NCI-H2107 treated with DMSO at 0.1 percent for 48 hours (cell line): ENCODE measurements around the gene FADD.
"Not testable (repeated sequence)": the region's sequence is repeated elsewhere in the genome, so short reads cannot be mapped to it uniquely, and the experiment has no call there.

Source experiments
- DNase-seq: peaks from one replicate; lab custom pipeline; 2025; ENCODE audit not compliant: unreplicated experiment; lab: John Stamatoyannopoulos, UW

FADD gene

GRCh38 chr11:70203751-70204465, 812 bp downstream of the FADD start:
- DNase-seq, result peak; percentile 19

DNA sequence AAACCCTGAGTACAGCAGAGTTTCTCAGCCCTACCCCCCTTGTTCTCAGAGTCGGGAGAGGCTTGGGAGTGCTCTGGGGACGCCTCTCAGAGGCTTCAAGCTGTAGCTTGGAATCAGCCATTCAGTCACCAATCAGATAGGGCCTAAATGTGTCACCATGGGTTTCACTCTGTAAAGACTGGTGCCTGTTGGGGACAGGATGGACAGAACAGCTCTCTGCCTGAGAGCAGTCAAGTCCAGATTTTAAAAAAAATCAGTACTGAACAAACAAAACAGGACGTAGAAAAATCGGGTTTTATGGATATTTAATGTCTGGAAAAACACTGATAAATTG, 1.3 kb downstream of the FADD start:
- no peak for DNase-seq

DNA sequence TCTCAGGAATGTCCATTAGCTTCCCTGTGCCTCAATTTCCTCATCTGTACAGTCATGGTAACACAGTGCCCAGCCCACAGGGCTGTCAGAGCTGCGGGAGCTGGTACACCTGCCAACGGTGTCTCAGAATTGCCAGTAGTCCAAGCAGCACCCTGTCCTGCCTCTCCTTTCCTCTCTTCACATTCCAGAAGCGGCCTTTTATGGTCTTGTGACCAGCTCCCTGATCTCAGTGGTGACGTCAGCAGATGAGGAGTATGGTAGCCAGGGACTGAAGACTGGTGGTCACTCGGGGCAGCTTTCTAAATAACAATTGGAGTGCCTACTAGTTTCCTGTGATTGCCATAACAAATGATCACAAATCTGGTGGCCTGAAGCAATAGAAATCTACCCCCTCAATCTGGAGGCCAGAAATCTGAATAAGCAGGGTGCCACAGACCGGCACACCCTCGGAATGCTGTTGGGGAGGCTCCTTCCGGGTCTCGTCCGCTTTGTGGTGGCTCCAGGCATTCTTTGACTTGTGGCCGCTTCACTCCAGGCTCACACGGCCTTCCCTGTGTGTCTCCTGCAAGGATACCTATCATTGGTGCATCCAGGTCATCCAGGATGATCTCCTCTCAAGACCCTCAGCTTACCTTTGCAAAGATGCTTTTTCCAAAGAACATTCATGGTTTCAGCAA, 2.1 kb downstream of the FADD start:
- no peak for DNase-seq

DNA sequence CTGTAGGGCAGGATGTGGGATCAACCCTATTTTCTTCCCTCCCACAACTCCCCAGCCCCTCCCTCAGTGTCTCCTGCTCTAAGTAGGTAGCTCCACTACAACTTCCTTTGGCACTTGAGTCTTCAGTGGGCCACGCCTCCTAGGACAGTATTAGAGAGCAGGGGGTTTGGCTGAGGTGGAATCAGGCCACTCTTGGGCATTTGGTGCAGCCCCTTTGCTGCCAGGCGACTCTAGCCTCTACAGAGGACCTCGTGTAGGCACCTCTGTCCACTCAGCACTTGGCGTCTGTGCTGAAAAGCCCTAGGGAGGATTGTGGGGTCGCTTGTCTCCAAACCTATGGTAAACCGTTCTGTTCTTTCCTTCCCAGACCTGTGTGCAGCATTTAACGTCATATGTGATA, 2.7 kb downstream of the FADD start:
- no peak for DNase-seq

DNA sequence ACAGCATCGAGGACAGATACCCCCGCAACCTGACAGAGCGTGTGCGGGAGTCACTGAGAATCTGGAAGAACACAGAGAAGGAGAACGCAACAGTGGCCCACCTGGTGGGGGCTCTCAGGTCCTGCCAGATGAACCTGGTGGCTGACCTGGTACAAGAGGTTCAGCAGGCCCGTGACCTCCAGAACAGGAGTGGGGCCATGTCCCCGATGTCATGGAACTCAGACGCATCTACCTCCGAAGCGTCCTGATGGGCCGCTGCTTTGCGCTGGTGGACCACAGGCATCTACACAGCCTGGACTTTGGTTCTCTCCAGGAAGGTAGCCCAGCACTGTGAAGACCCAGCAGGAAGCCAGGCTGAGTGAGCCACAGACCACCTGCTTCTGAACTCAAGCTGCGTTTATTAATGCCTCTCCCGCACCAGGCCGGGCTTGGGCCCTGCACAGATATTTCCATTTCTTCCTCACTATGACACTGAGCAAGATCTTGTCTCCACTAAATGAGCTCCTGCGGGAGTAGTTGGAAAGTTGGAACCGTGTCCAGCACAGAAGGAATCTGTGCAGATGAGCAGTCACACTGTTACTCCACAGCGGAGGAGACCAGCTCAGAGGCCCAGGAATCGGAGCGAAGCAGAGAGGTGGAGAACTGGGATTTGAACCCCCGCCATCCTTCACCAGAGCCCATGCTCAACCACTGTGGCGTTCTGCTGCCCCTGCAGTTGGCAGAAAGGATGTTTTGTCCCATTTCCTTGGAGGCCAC, 3.3 kb downstream of the FADD start:
- no peak for DNase-seq

GRCh38 chr11:70206982-70207376, 3.9 kb downstream of the FADD start:
- no peak for DNase-seq

DNA sequence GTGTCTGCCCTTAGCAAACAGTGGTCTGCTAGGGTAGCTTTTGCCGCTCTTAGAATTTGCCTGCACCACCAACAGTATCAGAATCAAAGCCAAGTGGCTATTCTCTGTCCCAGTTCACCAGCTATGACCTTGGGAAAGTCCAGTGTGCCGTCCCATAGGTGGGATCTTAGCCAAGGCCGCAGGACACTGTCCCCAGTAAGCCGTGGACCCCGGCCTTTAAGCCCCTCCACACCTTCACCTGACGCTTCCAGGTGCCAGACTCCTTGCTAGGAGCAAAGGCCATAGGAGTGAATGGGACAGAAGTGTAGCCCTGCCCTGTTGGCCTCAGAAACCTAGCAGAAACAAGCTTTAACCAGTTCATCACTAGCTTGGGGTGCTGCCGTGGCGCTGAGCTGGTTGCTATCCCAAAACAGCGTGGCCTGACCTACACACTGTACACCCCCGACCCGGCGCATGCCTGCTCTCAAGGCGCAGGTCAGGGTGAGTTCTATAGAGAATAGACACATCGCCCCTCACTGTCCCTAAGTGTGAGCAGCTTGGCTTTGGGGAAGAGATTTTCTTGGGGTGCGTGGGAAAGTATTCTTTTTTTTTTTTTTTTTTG, 4.5 kb downstream of the FADD start:
- no peak for DNase-seq

- DNase-seq, result no peak
These were observed 6.4 kb downstream of the FADD start for GRCh38 chr11:70209391-70209912.

DNA sequence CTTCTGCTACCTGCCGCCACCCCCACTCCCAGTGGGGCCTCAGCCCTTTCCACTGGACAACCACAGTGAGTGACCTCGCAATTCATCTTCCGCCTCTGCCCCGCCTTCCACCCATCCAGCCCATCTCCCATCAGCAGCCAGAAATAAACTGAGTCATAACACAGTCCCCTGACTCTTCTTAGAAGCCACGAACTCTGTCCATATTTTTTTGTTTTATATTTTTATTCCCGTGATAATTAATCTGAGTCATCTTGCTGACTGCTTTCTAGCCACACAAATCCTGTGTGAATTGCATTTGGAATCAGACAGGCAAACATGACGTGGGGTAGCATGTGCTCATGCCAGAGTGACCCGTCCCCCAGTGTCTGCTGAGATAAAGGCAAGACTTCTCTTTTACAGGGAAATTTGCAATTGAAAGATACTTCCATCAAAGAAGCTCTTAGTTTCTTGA, 7.0 kb downstream of the FADD start:
- DNase-seq, result no peak

GRCh38 chr11:70210530-70210929, 7.4 kb downstream of the FADD start:
- no peak for DNase-seq

GRCh38 chr11:70212227-70212811, 9.2 kb downstream of the FADD start:
- DNase-seq, result no peak

DNA sequence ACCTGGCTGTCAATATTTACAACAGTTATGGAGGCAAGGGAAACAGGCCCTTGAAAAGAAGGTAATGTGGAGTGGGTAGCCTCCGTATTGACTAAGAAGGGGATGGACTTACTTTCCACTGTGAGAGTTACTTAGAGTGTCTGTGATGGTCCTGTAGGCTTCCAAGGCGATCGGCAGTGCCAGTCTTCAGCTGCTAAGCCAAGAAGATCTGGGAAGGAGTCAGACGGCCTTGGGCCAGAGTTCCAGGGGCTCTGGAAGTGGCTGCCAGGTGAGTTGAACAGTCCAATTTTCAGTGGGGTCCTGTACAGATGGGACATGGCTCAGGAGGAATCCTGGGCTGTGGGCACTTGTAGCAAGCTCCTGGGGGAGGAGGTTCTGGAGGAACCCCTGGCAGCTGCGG, 14.3 kb downstream of the FADD start:
- DNase-seq, result not testable (repeated sequence)

- not testable (repeated sequence) for DNase-seq
These were observed 15.0 kb downstream of the FADD start for GRCh38 chr11:70218076-70218475.

DNA sequence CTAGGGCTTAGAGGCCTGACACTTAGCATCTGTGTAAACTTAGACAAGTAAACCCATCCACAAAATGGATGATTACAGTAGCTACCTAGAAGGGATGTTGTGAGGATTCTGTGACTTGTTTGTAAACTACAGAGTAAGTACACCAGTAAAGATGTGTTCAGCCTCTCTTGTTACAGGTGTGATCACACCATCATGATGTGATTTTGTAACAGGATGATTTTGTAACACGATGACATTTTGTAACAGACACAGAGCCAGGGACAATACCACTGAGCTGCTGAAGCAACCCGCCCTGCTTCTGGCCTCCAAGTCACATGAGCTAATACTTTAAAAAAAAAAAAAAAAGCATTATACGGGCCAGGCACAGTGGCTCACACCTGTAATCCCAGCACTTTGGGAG, 17.0 kb downstream of the FADD start:
- DNase-seq, result no peak

DNA sequence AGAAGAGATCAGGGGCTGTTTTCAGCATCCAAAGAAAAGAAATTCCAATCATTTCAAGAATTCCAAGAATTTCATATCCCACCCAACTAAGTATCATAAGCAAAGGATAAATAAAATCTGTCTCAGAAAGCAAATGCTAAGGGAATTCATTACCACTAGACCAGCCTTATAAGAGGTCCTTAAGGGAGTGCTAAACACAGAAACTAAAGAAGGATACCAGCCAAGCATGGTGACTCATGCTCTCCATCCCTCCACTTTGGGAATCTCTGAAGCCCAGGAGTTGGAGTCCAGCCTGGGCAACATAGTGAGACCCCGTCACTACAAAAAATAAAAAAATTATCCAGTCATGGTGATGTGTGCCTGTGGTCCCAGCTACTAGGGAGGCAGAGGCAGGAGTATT, 17.8 kb downstream of the FADD start:
- no peak for DNase-seq

- DNase-seq, result no peak
These were observed 22.6 kb downstream of the FADD start for GRCh38 chr11:70225681-70226177.

- DNase-seq, result no peak
These were observed 23.1 kb downstream of the FADD start for GRCh38 chr11:70226183-70226582.

- no peak for DNase-seq
These were observed 23.9 kb downstream of the FADD start for GRCh38 chr11:70226967-70227366.

- DNase-seq, result no peak
These were observed 26.6 kb downstream of the FADD start for GRCh38 chr11:70229737-70230136.

- DNase-seq, result no peak
These were observed 27.2 kb downstream of the FADD start for GRCh38 chr11:70230151-70230839.
